ENCODE results near the gene EPS8L2.

DNA sequence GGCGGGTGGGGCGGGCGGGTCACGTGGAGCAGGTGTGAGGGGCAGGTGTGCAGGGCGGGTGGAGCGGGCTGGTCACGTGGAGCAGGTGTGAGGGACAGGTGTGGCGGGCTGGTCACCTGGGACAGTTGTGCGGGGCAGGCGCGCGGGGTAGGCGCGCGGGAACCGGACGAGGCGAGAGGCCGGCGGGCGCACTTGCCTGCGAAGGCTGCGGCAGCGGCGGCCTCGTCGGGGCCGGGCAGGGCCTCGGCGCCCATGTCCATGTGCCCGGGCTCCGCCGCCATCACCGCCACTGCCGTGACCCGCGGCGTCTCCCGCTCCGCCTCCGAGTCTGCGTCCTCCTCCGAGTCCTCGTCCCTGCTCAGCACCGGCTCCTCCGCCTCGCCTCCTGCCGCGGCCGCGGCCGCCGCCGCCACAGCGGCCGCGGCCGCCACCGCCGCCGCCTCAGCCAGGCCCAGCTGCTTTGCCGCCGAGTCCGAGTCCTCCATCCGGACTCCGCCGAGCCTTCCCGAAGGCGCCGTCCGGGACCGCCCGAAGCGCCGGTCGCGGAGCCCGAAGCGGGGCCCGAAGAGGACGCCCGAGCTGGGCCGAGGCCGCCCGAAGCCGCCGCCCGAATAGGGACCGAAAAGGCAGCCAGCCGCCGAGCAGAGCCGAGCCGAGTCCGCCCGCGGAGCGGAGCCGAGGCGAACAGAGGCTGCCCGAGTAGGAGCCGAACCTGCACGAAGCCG, 11.3 kb upstream of the EPS8L2 start, which contains the start of gene DEAF1:
- no peak for TF ChIP-seq ZNF274 (IDR thresholded peaks at IDR 0.05; ENCODE audit: insufficient read depth, insufficient read length)
- TF ChIP-seq, protein P1, sequence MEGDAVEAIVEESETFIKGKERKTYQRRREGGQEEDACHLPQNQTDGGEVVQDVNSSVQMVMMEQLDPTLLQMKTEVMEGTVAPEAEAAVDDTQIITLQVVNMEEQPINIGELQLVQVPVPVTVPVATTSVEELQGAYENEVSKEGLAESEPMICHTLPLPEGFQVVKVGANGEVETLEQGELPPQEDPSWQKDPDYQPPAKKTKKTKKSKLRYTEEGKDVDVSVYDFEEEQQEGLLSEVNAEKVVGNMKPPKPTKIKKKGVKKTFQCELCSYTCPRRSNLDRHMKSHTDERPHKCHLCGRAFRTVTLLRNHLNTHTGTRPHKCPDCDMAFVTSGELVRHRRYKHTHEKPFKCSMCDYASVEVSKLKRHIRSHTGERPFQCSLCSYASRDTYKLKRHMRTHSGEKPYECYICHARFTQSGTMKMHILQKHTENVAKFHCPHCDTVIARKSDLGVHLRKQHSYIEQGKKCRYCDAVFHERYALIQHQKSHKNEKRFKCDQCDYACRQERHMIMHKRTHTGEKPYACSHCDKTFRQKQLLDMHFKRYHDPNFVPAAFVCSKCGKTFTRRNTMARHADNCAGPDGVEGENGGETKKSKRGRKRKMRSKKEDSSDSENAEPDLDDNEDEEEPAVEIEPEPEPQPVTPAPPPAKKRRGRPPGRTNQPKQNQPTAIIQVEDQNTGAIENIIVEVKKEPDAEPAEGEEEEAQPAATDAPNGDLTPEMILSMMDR (IDR thresholded peaks at IDR 0.05 in 2 of 3, conservative IDR thresholded peaks at IDR 0.05 in 1 of 3; ENCODE audit: control insufficient read depth in 2 of 3, extremely low read depth in 1 of 3, insufficient read depth in 1 of 3, low read depth in 3 of 3, low read length in 3 of 3): no peak
- TF ChIP-seq, protein P2, sequence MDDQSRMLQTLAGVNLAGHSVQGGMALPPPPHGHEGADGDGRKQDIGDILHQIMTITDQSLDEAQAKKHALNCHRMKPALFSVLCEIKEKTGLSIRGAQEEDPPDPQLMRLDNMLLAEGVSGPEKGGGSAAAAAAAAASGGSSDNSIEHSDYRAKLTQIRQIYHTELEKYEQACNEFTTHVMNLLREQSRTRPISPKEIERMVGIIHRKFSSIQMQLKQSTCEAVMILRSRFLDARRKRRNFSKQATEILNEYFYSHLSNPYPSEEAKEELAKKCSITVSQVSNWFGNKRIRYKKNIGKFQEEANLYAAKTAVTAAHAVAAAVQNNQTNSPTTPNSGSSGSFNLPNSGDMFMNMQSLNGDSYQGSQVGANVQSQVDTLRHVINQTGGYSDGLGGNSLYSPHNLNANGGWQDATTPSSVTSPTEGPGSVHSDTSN (IDR thresholded peaks at IDR 0.05; ENCODE audit: insufficient replicate concordance, low read depth, low read length): no peak
- TF ChIP-seq SIX5 (IDR thresholded peaks at IDR 0.05; ENCODE audit: low read depth, low read length, severe bottlenecking): no peak

Measured in GM12878 (cell line).